GM12878 (cell line): ENCODE measurements around the gene DNAJA4. TPM values are rescaled to one million over a fixed set of nuclear protein-coding genes. Genes with fewer than 3 reads are reported as not detected.
"Not testable (repeated sequence)": the region's sequence is repeated elsewhere in the genome, so short reads cannot be mapped to it uniquely, and the experiment has no call there.

Experiments used
- ATAC-seq: fragments of 200-7000 bp; cut with Tn5 transposase; 3 replicates; pipeline ENCODE4 v1.9.1; 2020; ENCODE audit warnings: mild to moderate bottlenecking, moderate library complexity
- BruUV-seq: library from RNA; stranded (reverse); fragments of 400-500 nt; replicated peaks from 2 replicates; lab custom pipeline; 2021; lab: Mats Ljungman, UMichigan
- CTCF ChIA-PET: fragments of 300-600 bp; sonication (Branson Sonifier 250); formaldehyde crosslinking; extraction: SDS; loops from one replicate; lab custom pipeline; 2021; ENCODE audit warnings: inconsistent platforms; lab: Yijun Ruan, JAX
- POLR2A ChIA-PET: fragments of 350-600 bp; formaldehyde crosslinking; extraction: SDS; loops from one replicate; lab custom pipeline; 2021; ENCODE audit warnings: inconsistent platforms; lab: Charles Lee
- RAD21 ChIA-PET: fragments of 300-600 bp; sonication (Branson Sonifier 250); formaldehyde crosslinking; loops from one replicate; lab custom pipeline; 2023; ENCODE audit warnings: antibody characterized with exemption; ENCODE audit not compliant: unreplicated experiment; lab: Charles Lee
- SMC1A ChIA-PET: fragments of 300-600 bp; sonication (Branson Sonifier 250); formaldehyde crosslinking; loops from one replicate; lab custom pipeline; 2023; ENCODE audit not compliant: unreplicated experiment, uncharacterized antibody; lab: Charles Lee
- DNase-seq: peaks from one replicate; pipeline ENCODE4 v3.0.0-alpha.2; 2011; ENCODE audit warnings: low read depth, low spot score
- FAIRE-seq: peaks from 3 replicates; lab custom pipeline; 2011; peaks lifted over from hg19 to GRCh38; lab: Jason Lieb, UNC
- H2AFZ ChIP-seq: 2 replicates; pipeline ENCODE4 v1.6.0; 2011; ENCODE audit warnings: low read depth, low read length, control low read depth; ENCODE audit not compliant: control insufficient read depth
- H3K27ac ChIP-seq: 2 replicates; pipeline ENCODE4 v1.5.1; 2011; ENCODE audit warnings: control low read depth; ENCODE audit not compliant: control insufficient read depth, insufficient read depth
- H3K27me3 ChIP-seq, 2 experiments: replicated peaks in 1 of 2; 2 replicates each; pipeline versions ENCODE4 v1.6.0 to v1.6.1; 2011; ENCODE audit warnings: low read length in 1 of 2; ENCODE audit not compliant: control insufficient read depth in 2 of 2, insufficient read depth in 2 of 2
- H3K36me3 ChIP-seq, 2 experiments: 2 replicates each; pipeline ENCODE4 v1.5.1; 2011; ENCODE audit warnings: low read length in 1 of 2; ENCODE audit not compliant: control insufficient read depth in 2 of 2, insufficient read depth in 2 of 2
- H3K4me1 ChIP-seq: 2 replicates; pipeline ENCODE4 v1.6.1; 2011; ENCODE audit warnings: mild to moderate bottlenecking, low read length, moderate library complexity, mixed read lengths; ENCODE audit not compliant: control insufficient read depth, insufficient read depth
- H3K4me2 ChIP-seq: 2 replicates; pipeline ENCODE4 v1.6.0; 2011; ENCODE audit warnings: control low read depth; ENCODE audit not compliant: control insufficient read depth, insufficient read depth
- H3K4me3 ChIP-seq: fragments of 200-600 bp; sonication (generic); 2 replicates; pipeline ENCODE4 v1.5.1; 2016
- H3K79me2 ChIP-seq: 2 replicates; pipeline ENCODE4 v1.6.0; 2011; ENCODE audit warnings: low read length; ENCODE audit not compliant: control insufficient read depth, insufficient read depth
- H3K9ac ChIP-seq: 2 replicates; pipeline ENCODE4 v1.8.0; 2011; ENCODE audit warnings: low read length, control low read depth, mixed read lengths; ENCODE audit not compliant: control insufficient read depth, insufficient read depth
- H3K9me3 ChIP-seq: replicated peaks from 3 replicates; pipeline ENCODE4 v1.5.1; 2011; ENCODE audit warnings: mild to moderate bottlenecking, low read length; ENCODE audit not compliant: control insufficient read depth, insufficient read depth
- H4K20me1 ChIP-seq: 2 replicates; pipeline ENCODE4 v1.6.0; 2011; ENCODE audit not compliant: control insufficient read depth, insufficient read depth
- WGBS: methylation state at CpG from one replicate; pipeline ENCODE4 v1.1.6; 2016; ENCODE audit warnings: low lambda C conversion rate; ENCODE audit not compliant: insufficient replicate concordance, insufficient coverage; ENCODE audit errors: missing lambda C conversion rate; 5-methylcytosine and 5-hydroxymethylcytosine counted together
- in situ Hi-C: fragments of 300-500 bp; cut with MboI; formaldehyde crosslinking; loops from 9 replicates; pipeline ENCODE4 v1.14.3; 2018; ENCODE audit warnings: mixed read lengths
- intact Hi-C: fragments of 100-400 bp; cut with micrococcal nuclease; formaldehyde crosslinking; loops from one replicate; pipeline ENCODE4 v1.14.2; 2022; ENCODE audit not compliant: unreplicated experiment
- polyA plus RNA-seq, 11 experiments: library from polyadenylated mRNA; depleted of rRNA in 4 of 11; unstranded in 6 of 11; stranded (reverse) in 5 of 11; fragments of >200 nt; fragmentation: Nextera tagmentation in 4 of 11; fragmentation: Illumina TruSeq in 1 of 11; extraction: Ambion mirVana in 4 of 11; extraction: Trizol in 1 of 11; gene quantifications; 1 replicate in 1 of 11; 2 replicates in 10 of 11; pipeline versions ENCODE4 v1.2.1 to v1.2.3, GENCODE V29; 2011 to 2016; ENCODE audit warnings: inconsistent platforms in 2 of 11, missing spikeins in 2 of 11, low read depth in 1 of 11
- total RNA-seq, 4 experiments: library from RNA; depleted of rRNA in 3 of 4; stranded (reverse); fragments of >200 nt in 3 of 4; fragmentation: Illumina TruSeq in 1 of 4; extraction: Trizol in 1 of 4; gene quantifications; 2 replicates each; pipeline versions ENCODE4 v1.2.1 to v1.2.3, GENCODE V29; 2013 to 2021

The DNAJA4 gene
- total and polyA plus RNA-seq, 10 of the 15 experiments (the other 5 are each of a cell fraction or from before 2014, with no cell fraction given): 0.01 to 10.4 (median 4.1) TPM

- 40% methylated on average over 14 of the region's 14 CpGs for WGBS
- SMC1A ChIA-PET: interaction anchor here (0.6 to 1.6 kb wide), 2 partner anchors 133 to 281 kb away, joined by 3 to 4 read pairs; no protein-coding TSS in a partner anchor
- H4K20me1 ChIP-seq, BruUV-seq, H3K36me3 ChIP-seq, H3K9me3 ChIP-seq, H3K27ac ChIP-seq, H3K79me2 ChIP-seq, H3K4me3 ChIP-seq, H2AFZ ChIP-seq, H3K4me1 ChIP-seq, DNase-seq, FAIRE-seq, ATAC-seq, H3K9ac ChIP-seq, intact Hi-C loops, POLR2A ChIA-PET, H3K27me3 ChIP-seq, H3K4me2 ChIP-seq, in situ Hi-C loops: not testable (repeated sequence)
- CTCF ChIA-PET: interaction anchor here (1.2 to 1.9 kb wide), 3 partner anchors 9 to 67 kb away, joined by 3 to 6 read pairs (median 3); no protein-coding TSS in a partner anchor
- RAD21 ChIA-PET: interaction anchor here (3.2 kb wide), 1 partner anchor 50 kb away, joined by 10 read pairs; no protein-coding TSS in a partner anchor
Measured at GRCh38 chr15:78245392-78245791, 19.0 kb upstream of the DNAJA4 start.

GRCh38 chr15:78245976-78246620 is 18.3 kb upstream of the DNAJA4 start:
- H3K36me3 ChIP-seq, H3K4me2 ChIP-seq, BruUV-seq, intact Hi-C loops, H3K27ac ChIP-seq, H3K9ac ChIP-seq, in situ Hi-C loops, POLR2A ChIA-PET, H3K4me1 ChIP-seq, H2AFZ ChIP-seq, ATAC-seq, H3K9me3 ChIP-seq, RAD21 ChIA-PET, FAIRE-seq, H3K27me3 ChIP-seq, H4K20me1 ChIP-seq, H3K79me2 ChIP-seq, H3K4me3 ChIP-seq, DNase-seq: not testable (repeated sequence)
- ChIA-PET SMC1A (interaction anchor here (0.6 to 1.6 kb wide), 2 partner anchors 134 to 281 kb away, joined by 3 to 4 read pairs; no protein-coding TSS in a partner anchor), CTCF (interaction anchor here (1.3 to 1.9 kb wide), 3 partner anchors 10 to 287 kb away, joined by 3 to 6 read pairs (median 4); no protein-coding TSS in a partner anchor)
- WGBS: 71% methylated on average over 34 of the region's 39 CpGs
